Renal cortex interstitium (tissue), 11 donors: ENCODE measurements around the gene RAB36. TPM values are rescaled to one million over a fixed set of nuclear protein-coding genes. Genes with fewer than 3 reads are reported as not detected.

Experiments used
- DNase-seq, 11 donors: peaks; one replicate each; pipeline ENCODE4 v3.0.0-alpha.2; 2013; ENCODE audit warnings: low read depth in 9 of 11, low spot score in 4 of 11; ENCODE audit errors: extremely low read depth in 1 of 11
- polyA plus RNA-seq, 3 donors: library from polyadenylated mRNA; unstranded; fragments of 120-200 nt; gene quantifications; one replicate each; pipeline ENCODE4 v1.2.1, GENCODE V29; 2013; ENCODE audit not compliant: insufficient read length in 3 of 3

RAB36 gene
- polyA plus RNA-seq, 3 donors = 15.0 to 20.9 (median 16.5) TPM

GRCh38 chr22:23166042-23166831, 21.0 kb downstream of the RAB36 start:
- DNase-seq = no peak

DNA sequence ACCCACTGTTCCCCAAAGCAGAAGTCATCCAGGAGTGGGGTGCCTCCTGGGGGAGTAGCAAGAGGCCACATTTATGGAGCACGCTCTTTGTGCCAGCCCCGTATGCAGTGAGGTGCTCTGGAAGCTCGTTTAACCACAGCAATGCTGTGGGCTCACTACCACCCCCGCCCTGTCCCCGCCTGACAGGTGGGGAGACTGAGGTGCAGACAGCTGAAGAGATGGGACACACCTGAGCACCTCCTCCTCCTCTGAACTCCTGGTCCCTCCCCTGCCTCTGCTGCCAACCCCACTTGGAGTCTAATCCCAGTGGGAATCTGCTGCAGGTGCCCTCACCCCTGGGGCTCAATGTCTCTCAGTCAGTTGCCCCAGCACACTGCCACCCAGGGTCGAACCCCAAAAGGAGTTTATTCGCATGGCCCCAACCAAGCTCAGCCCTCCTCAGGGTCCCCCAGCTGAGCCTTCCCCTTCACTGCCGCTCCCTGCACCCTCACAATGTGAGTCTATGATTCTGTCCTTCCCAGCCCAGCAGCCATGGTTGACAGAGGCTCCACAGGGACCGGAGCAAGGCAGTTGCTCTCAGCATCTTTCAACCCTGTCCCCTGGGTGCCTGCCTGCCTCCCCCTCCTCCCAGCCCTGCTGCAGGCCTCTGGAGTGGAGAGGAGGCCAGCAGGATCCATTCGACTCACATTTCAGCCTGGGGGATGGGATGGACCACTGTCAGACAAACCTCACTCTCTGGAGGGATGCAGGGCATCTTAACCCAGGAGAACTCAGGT, 21.8 kb downstream of the RAB36 start:
- no peak for DNase-seq

GRCh38 chr22:23168391-23169042, 23.2 kb downstream of the RAB36 start:
- DNase-seq = no peak

DNA sequence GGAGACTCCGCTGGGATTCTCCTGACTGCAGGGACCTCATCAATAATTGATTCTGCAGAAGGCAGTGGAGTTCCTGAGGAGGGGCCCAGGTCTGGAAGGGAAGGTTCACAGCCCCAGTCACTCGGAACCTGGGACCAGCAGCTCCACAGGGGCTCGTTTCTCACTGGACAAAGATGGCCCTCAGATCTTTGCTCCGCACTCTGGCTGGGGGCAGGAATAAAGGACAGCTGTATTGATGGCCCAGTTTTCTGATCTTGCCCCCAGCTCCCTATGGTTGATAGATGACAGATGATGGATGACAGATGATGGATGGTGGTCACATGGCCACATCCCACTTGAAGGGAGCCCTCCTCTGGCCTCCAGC, 23.7 kb downstream of the RAB36 start:
- no peak for DNase-seq

DNA sequence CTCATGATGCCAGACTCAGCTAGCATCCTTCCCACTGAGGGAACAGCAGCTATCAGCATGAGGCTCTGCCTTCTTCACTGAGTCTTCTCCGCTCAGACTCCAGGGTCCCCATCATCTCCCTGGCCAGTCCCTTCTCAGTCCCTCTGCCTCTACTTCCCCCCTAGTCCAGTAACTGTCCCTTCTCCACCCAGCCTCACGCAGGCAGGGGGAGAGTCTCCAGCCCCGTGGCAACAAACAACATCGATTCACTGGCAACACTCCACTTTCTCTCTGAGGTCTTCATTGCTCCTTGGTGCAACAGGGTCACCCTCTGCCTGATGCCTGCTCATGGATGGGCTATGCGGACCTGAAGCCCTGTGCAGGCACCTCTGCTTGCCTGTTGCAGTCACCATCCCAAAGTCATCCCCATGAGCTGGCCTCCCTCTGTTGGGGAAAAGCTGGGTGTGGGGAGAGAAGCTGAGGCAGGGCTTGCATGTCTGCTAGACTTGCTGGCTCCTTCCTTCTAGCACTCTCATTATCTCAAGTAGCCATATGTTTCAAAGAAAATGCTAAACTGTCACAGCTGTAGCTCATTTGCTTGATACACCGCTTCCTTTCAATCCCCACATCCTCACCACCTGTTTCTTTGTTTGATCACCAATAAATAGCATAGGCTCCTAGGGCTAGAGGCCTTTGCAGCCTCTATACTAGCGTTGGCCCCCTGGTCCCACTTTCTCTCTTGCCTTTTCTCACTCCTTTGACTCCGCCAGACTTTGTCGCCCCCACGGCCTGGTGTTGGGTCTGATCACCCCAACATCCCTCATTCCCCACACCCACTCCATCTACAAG, 30.8 kb downstream of the RAB36 start:
- DNase-seq = no peak

- DNase-seq = no peak
Observed at GRCh38 chr22:23176645-23177027, 31.4 kb downstream of the RAB36 start.

GRCh38 chr22:23177197-23177596, 31.9 kb downstream of the RAB36 start:
- no peak for DNase-seq

DNA sequence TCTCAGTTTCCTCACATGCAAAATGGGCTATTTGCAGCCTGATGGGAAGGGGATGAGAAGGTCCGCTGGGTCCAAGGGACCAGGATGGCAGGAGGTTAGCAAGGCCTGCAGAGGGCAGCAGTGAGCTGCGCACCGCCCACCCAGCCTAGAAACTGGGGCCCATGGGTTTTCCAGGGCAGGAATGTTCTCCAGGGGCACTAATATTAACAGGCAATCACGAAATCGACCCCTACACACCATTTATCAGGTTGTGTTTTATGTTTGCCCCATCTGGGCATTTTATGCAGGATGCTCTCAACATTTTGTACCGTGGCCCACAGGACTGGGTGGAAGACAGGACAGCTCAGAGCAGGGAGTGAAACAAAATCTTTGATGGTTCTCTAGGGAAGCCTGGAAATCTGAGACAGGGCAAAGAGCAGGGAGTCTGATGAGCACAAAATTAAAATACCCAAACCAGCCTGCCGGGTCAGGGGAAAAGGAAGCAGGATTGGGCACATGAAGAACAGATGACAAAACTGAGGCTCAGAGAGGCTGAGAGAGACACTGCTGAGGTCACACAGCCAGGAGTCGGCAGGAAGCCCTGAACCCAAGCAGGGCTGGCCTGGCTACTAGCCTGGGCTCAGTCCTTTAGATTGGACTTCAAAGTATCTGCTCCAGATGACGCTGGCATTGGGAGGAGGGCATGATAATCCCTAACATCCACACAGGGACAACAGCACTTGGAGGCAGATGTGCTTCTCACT, 33.4 kb downstream of the RAB36 start:
- DNase-seq = peak in 4 of 11 donors; percentile 41 to 69 (median 60)

- DNase-seq = no peak
Observed at GRCh38 chr22:23179381-23180299, 34.4 kb downstream of the RAB36 start.

DNA sequence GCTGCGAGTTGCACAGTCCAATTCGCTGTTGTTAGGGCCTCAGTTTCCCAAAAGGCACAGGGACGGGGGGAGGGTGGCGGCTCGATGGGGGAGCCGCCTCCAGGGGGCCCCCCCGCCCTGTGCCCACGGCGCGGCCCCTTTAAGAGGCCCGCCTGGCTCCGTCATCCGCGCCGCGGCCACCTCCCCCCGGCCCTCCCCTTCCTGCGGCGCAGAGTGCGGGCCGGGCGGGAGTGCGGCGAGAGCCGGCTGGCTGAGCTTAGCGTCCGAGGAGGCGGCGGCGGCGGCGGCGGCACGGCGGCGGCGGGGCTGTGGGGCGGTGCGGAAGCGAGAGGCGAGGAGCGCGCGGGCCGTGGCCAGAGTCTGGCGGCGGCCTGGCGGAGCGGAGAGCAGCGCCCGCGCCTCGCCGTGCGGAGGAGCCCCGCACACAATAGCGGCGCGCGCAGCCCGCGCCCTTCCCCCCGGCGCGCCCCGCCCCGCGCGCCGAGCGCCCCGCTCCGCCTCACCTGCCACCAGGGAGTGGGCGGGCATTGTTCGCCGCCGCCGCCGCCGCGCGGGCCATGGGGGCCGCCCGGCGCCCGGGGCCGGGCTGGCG, 35.1 kb downstream of the RAB36 start, which contains the start of gene BCR:
TSS of gene BCR (plus strand) at position 209 of the 592 bp plus-strand sequence. CDS start 452 bp downstream, outside the sequence.
- DNase-seq = peak in 1 of 11 donors; percentile 59

GRCh38 chr22:23180893-23181720, 35.8 kb downstream of the RAB36 start:
- no peak for DNase-seq

DNA sequence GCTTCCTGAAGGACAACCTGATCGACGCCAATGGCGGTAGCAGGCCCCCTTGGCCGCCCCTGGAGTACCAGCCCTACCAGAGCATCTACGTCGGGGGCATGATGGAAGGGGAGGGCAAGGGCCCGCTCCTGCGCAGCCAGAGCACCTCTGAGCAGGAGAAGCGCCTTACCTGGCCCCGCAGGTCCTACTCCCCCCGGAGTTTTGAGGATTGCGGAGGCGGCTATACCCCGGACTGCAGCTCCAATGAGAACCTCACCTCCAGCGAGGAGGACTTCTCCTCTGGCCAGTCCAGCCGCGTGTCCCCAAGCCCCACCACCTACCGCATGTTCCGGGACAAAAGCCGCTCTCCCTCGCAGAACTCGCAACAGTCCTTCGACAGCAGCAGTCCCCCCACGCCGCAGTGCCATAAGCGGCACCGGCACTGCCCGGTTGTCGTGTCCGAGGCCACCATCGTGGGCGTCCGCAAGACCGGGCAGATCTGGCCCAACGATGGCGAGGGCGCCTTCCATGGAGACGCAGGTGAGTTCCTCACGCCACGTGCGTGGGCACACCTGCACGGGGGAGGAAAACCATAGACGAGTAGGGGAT, 36.5 kb downstream of the RAB36 start:
- no peak for DNase-seq

DNA sequence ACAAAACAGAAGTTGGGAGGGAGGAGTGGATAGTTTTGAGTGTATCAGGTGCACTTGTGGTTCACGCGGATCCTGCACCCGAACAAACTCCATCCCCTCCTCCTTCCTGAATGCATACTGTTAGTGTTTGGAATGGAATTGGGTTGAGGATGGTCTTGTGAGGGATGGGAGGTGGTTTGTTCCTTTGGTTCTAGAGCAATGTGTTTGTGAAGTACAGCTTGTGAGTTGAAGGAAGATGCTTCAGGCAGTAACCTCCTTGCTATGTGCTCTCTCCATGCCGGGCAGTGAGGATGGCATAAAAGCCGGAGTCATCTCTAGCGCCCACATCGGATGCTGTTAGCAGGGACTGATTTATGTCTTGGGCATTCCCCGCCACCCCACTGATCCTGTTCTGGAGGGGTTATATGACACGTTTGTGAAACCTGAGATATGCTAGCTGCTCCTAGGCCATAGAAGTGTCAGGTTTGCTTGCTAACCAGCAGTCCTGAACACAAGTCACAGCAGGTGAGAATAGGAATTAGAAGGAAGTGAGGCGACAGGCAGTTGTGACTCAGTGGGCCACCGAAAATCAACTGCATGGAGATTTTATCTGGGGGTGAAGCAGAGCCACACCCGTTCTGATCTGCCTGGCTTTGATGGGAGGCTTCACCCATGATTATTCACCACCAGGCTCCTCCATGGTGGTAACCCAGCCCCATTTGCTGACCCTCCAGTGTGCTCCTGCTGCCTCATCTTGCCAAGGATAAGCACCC, 37.2 kb downstream of the RAB36 start:
- peak in 1 of 11 donors; percentile 53 for DNase-seq

- no peak for DNase-seq
Observed at GRCh38 chr22:23183061-23183698, 37.9 kb downstream of the RAB36 start.
